Adrenal gland (tissue), 5 donors: ENCODE data around the gene MYO7A.

Source experiments
- POLR2A ChIP-seq, 2 donors: fragments of 450-650 bp; IDR thresholded peaks; one replicate each; pipeline ENCODE4 v1.6.1; 2017; ENCODE audit warnings: antibody characterized with exemption in 2 of 2, mild to moderate bottlenecking in 2 of 2, moderate library complexity in 1 of 2
- TF ChIP-seq, protein P1 (sequence below), 6 experiments: fragments of 450-650 bp in 4 of 6; fragments of 200-600 bp in 2 of 6; sonication (generic) in 1 of 6; IDR thresholded peaks; 1 replicate in 5 of 6; 2 replicates in 1 of 6; pipeline versions ENCODE4 v1.5.1 to v1.8.0; 2016 to 2021; ENCODE audit warnings: antibody characterized with exemption in 6 of 6, mild to moderate bottlenecking in 2 of 6, moderate library complexity in 1 of 6
- donor health status: DM: no; HTN: no; CAD: no.

DNA sequence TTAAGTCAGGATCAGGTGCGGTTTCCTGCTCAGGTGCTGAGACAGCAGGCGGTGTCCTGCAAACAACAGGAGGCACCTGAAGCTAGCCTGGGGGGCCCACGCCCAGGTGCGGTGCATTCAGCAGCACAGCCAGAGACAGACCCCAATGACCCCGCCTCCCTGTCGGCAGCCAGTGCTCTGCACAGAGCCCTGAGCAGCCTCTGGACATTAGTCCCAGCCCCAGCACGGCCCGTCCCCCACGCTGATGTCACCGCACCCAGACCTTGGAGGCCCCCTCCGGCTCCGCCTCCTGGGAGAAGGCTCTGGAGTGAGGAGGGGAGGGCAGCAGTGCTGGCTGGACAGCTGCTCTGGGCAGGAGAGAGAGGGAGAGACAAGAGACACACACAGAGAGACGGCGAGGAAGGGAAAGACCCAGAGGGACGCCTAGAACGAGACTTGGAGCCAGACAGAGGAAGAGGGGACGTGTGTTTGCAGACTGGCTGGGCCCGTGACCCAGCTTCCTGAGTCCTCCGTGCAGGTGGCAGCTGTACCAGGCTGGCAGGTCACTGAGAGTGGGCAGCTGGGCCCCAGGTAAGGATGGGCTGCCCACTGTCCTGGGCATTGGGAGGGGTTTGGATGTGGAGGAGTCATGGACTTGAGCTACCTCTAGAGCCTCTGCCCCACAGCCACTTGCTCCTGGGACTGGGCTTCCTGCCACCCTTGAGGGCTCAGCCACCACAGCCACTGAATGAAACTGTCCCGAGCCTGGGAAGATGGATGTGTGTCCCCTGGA lies at the start of gene MYO7A:
- TF ChIP-seq, protein P1, sequence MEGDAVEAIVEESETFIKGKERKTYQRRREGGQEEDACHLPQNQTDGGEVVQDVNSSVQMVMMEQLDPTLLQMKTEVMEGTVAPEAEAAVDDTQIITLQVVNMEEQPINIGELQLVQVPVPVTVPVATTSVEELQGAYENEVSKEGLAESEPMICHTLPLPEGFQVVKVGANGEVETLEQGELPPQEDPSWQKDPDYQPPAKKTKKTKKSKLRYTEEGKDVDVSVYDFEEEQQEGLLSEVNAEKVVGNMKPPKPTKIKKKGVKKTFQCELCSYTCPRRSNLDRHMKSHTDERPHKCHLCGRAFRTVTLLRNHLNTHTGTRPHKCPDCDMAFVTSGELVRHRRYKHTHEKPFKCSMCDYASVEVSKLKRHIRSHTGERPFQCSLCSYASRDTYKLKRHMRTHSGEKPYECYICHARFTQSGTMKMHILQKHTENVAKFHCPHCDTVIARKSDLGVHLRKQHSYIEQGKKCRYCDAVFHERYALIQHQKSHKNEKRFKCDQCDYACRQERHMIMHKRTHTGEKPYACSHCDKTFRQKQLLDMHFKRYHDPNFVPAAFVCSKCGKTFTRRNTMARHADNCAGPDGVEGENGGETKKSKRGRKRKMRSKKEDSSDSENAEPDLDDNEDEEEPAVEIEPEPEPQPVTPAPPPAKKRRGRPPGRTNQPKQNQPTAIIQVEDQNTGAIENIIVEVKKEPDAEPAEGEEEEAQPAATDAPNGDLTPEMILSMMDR (IDR thresholded peaks at IDR 0.05): no peak
- peak; percentile 56 to 96 for TF ChIP-seq POLR2A (IDR thresholded peaks at IDR 0.05)
